Measurements from ENCODE around the gene SMIM31. TPM values are rescaled to one million over a fixed set of nuclear protein-coding genes. Genes with fewer than 3 reads are reported as not detected.

SMIM31 gene
- total RNA-seq, 3 donors from 2014 or later, result 11.0 to 37.8 (median 32.5) TPM

- H3K36me3 ChIP-seq (ENCODE audit: low read depth), result no peaks in the 10 kb centered on the region
- no peak overlapping the region for H3K4me3 ChIP-seq
- no peak for ATAC-seq
- no peaks in the 10 kb centered on the region for H3K9me3 ChIP-seq
- DNase-seq, result no peak
- no peak for TF ChIP-seq CTCF (IDR thresholded peaks at IDR 0.05)
- intact Hi-C loops (cut with DNase I, micrococcal nuclease), result no loop called here
- H3K4me1 ChIP-seq (ENCODE audit: low read depth), result no peaks in the 10 kb centered on the region
These were observed 94.2 kb downstream of the SMIM31 start for GRCh38 chr4:164847967-164848649.

Other genes starting within 250 kb of the SMIM31 start
- not detected for gene APELA, start 123.0 kb downstream of the SMIM31 start, total RNA-seq
- under 1 TPM in 1 of 3 donors, not detected in 2; 0.73 TPM for gene TRIM61, start 223.5 kb downstream of the SMIM31 start, total RNA-seq

Measured in mucosa of descending colon (tissue), 3 donors.